WTC11 (cell line): ENCODE measurements around the gene CISTR. TPM values are rescaled to one million over a fixed set of nuclear protein-coding genes. Genes with fewer than 3 reads are reported as not detected.
"Not testable (repeated sequence)": the region's sequence is repeated elsewhere in the genome, so short reads cannot be mapped to it uniquely, and the experiment has no call there.

ENCODE experiments used
- ATAC-seq: fragments of 200-7000 bp; cut with Tn5 transposase; 2 replicates; pipeline ENCODE4 v1.10.0; 2021; ENCODE audit warnings: mild to moderate bottlenecking, moderate library complexity
- CTCF ChIA-PET: fragments of 300-600 bp; sonication (Branson Sonifier 250); formaldehyde crosslinking; loops from one replicate; lab custom pipeline; 2021; ENCODE audit warnings: antibody characterized with exemption; lab: Charles Lee
- POLR2A ChIA-PET: fragments of 350-600 bp; sonication (Branson Sonifier 250); formaldehyde crosslinking; loops from one replicate; lab custom pipeline; 2021; ENCODE audit warnings: antibody characterized with exemption; lab: Charles Lee
- DNase-seq: peaks from one replicate; pipeline ENCODE4 v3.0.0; 2021; ENCODE audit warnings: low spot score
- H3K27ac Mint-ChIP-seq: 2 replicates; pipeline ENCODE4 v1.8.0; 2021; ENCODE audit warnings: mixed read lengths
- H3K27me3 Mint-ChIP-seq: 2 replicates; pipeline ENCODE4 v1.8.0; 2021; ENCODE audit warnings: low read depth, mild to moderate bottlenecking, moderate library complexity, mixed read lengths
- H3K36me3 Mint-ChIP-seq: 2 replicates; pipeline ENCODE4 v1.8.0; 2021; ENCODE audit warnings: mixed read lengths
- H3K4me1 Mint-ChIP-seq: 2 replicates; pipeline ENCODE4 v1.8.0; 2022; ENCODE audit warnings: mixed read lengths
- H3K4me3 Mint-ChIP-seq: 2 replicates; pipeline ENCODE4 v1.8.0; 2021; ENCODE audit warnings: mild to moderate bottlenecking, moderate library complexity, mixed read lengths
- H3K9me3 Mint-ChIP-seq: 2 replicates; pipeline ENCODE4 v1.8.0; 2021; ENCODE audit warnings: mixed read lengths
- CREB1 ChIP-seq: sonication (generic); formaldehyde crosslinking; IDR thresholded peaks from 2 replicates; pipeline ENCODE4 v1.8.0; 2023; ENCODE audit warnings: mild to moderate bottlenecking, missing genetic modification reagents
- E2F1 ChIP-seq: sonication (generic); formaldehyde crosslinking; IDR thresholded peaks from 2 replicates; pipeline ENCODE4 v1.8.0; 2022; ENCODE audit warnings: mild to moderate bottlenecking, missing genetic modification reagents
- E2F4 ChIP-seq: sonication (generic); formaldehyde crosslinking; IDR thresholded peaks from 2 replicates; pipeline ENCODE4 v1.8.1; 2022; ENCODE audit warnings: low read depth, mild to moderate bottlenecking, moderate library complexity, missing genetic modification reagents, borderline replicate concordance
- ESRRA ChIP-seq: sonication (generic); formaldehyde crosslinking; IDR thresholded peaks from 2 replicates; pipeline ENCODE4 v1.8.1; 2022; ENCODE audit warnings: mild to moderate bottlenecking, missing genetic modification reagents, borderline replicate concordance
- JAZF1 ChIP-seq: fragments of 250-450 bp; sonication (Bioruptor Pico); IDR thresholded peaks from 2 replicates; pipeline ENCODE4 v1.9.0; 2021; ENCODE audit warnings: moderate library complexity, mild to moderate bottlenecking, inconsistent platforms
- NFATC4 ChIP-seq: fragments of 250-450 bp; sonication (Bioruptor Pico); IDR thresholded peaks from 2 replicates; pipeline ENCODE4 v1.9.0; 2021; ENCODE audit warnings: mild to moderate bottlenecking
- NFE2L1 ChIP-seq: sonication (generic); formaldehyde crosslinking; IDR thresholded peaks from 2 replicates; pipeline ENCODE4 v1.8.1; 2023; ENCODE audit warnings: missing genetic modification reagents
- OVOL2 ChIP-seq: fragments of 250-450 bp; sonication (Bioruptor Pico); IDR thresholded peaks from 2 replicates; pipeline ENCODE4 v1.9.0; 2021; ENCODE audit warnings: mild to moderate bottlenecking, borderline replicate concordance
- SOX15 ChIP-seq: fragments of 250-450 bp; sonication (Bioruptor Pico); IDR thresholded peaks from 2 replicates; pipeline ENCODE4 v1.9.0; 2021; ENCODE audit warnings: mild to moderate bottlenecking
- TEAD4 ChIP-seq: sonication (generic); formaldehyde crosslinking; IDR thresholded peaks from 2 replicates; pipeline ENCODE4 v1.8.0; 2022; ENCODE audit warnings: mild to moderate bottlenecking, missing genetic modification reagents
- ZMAT4 ChIP-seq: fragments of 250-450 bp; sonication (Bioruptor Pico); IDR thresholded peaks from 2 replicates; pipeline ENCODE4 v1.9.0; 2021; ENCODE audit warnings: mild to moderate bottlenecking
- ZNF121 ChIP-seq: sonication (generic); formaldehyde crosslinking; IDR thresholded peaks from 2 replicates; pipeline ENCODE4 v1.8.0; 2023; ENCODE audit warnings: missing genetic modification reagents
- ZNF138 ChIP-seq: sonication (generic); formaldehyde crosslinking; conservative IDR thresholded peaks from 2 replicates; pipeline ENCODE4 v1.8.1; 2022; ENCODE audit warnings: mild to moderate bottlenecking, moderate library complexity, missing genetic modification reagents
- ZNF232 ChIP-seq: sonication (generic); formaldehyde crosslinking; IDR thresholded peaks from 2 replicates; pipeline ENCODE4 v1.8.0; 2022; ENCODE audit warnings: mild to moderate bottlenecking, missing genetic modification reagents
- ZNF396 ChIP-seq: fragments of 250-450 bp; sonication (Bioruptor Pico); IDR thresholded peaks from 2 replicates; pipeline ENCODE4 v1.8.0; 2021; ENCODE audit warnings: mild to moderate bottlenecking, moderate library complexity, borderline replicate concordance
- ZNF425 ChIP-seq: fragments of 250-450 bp; sonication (Bioruptor Pico); conservative IDR thresholded peaks from 2 replicates; pipeline ENCODE4 v1.9.0; 2021; ENCODE audit warnings: mild to moderate bottlenecking
- ZNF512 ChIP-seq: sonication (generic); formaldehyde crosslinking; IDR thresholded peaks from 2 replicates; pipeline ENCODE4 v1.8.1; 2022; ENCODE audit warnings: missing genetic modification reagents, borderline replicate concordance
- ZNF671 ChIP-seq: fragments of 250-450 bp; sonication (Bioruptor Pico); IDR thresholded peaks from 2 replicates; pipeline ENCODE4 v1.8.0; 2021; ENCODE audit warnings: mild to moderate bottlenecking
- total RNA-seq: library from RNA; stranded (reverse); gene quantifications from 3 replicates; pipeline ENCODE4 v1.2.3, GENCODE V29; 2021
- TF ChIP-seq, protein P1 (sequence below): sonication (generic); formaldehyde crosslinking; IDR thresholded peaks from 2 replicates; pipeline ENCODE4 v1.8.0; 2023; ENCODE audit warnings: missing genetic modification reagents, mild to moderate bottlenecking, borderline replicate concordance

The CISTR gene
- total RNA-seq, 1 experiment from 2014 or later = 0.81 TPM

DNA sequence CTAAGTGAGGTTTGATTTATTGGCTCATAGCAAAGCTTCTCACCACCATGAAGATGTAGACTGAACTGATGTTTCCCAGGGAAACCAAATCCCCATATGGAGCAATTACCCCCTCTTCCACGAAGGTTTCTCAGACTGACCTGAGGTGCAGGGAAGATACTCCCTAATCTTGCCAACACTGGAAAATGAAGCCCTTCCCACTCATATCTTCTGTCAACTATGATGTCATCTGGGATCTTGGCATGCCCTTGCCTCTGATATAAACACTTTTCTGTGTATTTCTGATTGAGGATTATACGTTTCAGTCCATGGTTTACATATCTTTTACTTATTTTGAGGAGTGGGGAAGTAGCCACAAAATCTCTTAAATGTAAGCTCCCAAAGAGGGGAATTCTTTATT is 14.1 kb upstream of the CISTR start:
- Mint-ChIP-seq H3K36me3 (no peaks in the 10 kb centered on the region), H3K27ac (no peak overlapping the region), H3K9me3 (no peaks in the 10 kb centered on the region), H3K4me3 (no peak overlapping the region), H3K4me1 (0 out of 2 replicates have a peak, but pooled peaks cover 2% of the 10 kb centered on the region), H3K27me3 (peaks cover 39% of the 10 kb centered on the region)
- ATAC-seq (no peak), DNase-seq (no peak)
- TF ChIP-seq CREB1 (CRISPR knock-in tag) = no peak
- no peak for TF ChIP-seq ZNF425 (CRISPR knock-in tag)
- TF ChIP-seq OVOL2 (CRISPR knock-in tag) = no peak
- POLR2A ChIA-PET = no interaction called here
- CTCF ChIA-PET = interaction anchor here (1.2 to 2.4 kb wide), 4 partner anchors 9 to 23 kb away, joined by 4 to 14 read pairs (median 4); no protein-coding TSS in a partner anchor

DNA sequence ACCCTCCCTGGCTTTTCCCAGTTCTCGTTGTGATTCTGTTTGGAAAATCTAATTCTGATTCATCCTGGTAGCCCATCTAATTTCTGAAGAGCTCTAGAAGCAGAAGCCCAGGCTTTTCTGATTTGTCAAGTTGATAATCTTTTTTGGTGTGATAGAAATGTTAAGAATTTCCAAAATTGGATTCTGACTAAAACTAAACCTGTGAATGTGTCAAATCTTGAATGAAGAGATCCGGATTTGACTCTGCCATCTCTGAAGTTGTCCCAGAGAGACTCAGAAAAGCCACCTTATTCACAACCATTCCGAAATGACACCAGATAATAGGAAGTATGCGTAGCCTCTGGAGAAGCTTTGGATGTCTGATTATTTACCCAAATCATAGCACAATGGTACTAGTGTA is 12.8 kb upstream of the CISTR start:
- no peaks in the 10 kb centered on the region for H3K9me3 Mint-ChIP-seq
- H3K27ac Mint-ChIP-seq = no peak overlapping the region
- no peaks in the 10 kb centered on the region for H3K36me3 Mint-ChIP-seq
- H3K4me3 Mint-ChIP-seq = no peak overlapping the region
- POLR2A ChIA-PET = no interaction called here
- peaks cover 36% of the 10 kb centered on the region for H3K27me3 Mint-ChIP-seq
- no peak for TF ChIP-seq ZNF671 (CRISPR knock-in tag)
- TF ChIP-seq TEAD4 (CRISPR knock-in tag) = no peak
- no peak for TF ChIP-seq E2F1
- no peak for TF ChIP-seq SOX15 (CRISPR knock-in tag)
- TF ChIP-seq ESRRA (CRISPR knock-in tag) = no peak
- TF ChIP-seq ZNF512 (CRISPR knock-in tag) = no peak
- no peak for TF ChIP-seq ZNF396
- no peak for TF ChIP-seq ZNF138 (CRISPR knock-in tag)
- TF ChIP-seq, all 79 proteins: peak for 0
- DNase-seq (no peak), ATAC-seq (no peak)
- CTCF ChIA-PET = interaction anchor here (1.2 to 2.4 kb wide), 4 partner anchors 7 to 21 kb away, joined by 4 to 14 read pairs (median 4); no protein-coding TSS in a partner anchor
- peaks cover 2% of the 10 kb centered on the region for H3K4me1 Mint-ChIP-seq

- POLR2A ChIA-PET, CTCF ChIA-PET, H3K36me3 Mint-ChIP-seq, H3K4me1 Mint-ChIP-seq, H3K4me3 Mint-ChIP-seq, DNase-seq, H3K9me3 Mint-ChIP-seq, ATAC-seq, H3K27ac Mint-ChIP-seq: not testable (repeated sequence)
- TF ChIP-seq ZNF121 (CRISPR knock-in tag) = 0 out of 2 replicates have a peak, but pooled peaks have one; percentile 26
- peaks cover 32% of the 10 kb centered on the region for H3K27me3 Mint-ChIP-seq
Observed at GRCh38 chr12:53762793-53763192, 11.0 kb upstream of the CISTR start.

- ChIA-PET POLR2A (no interaction called here), CTCF (interaction anchor here (1.1 kb wide), 1 partner anchor 15 kb away, joined by 9 read pairs; no protein-coding TSS in a partner anchor)
- no peak overlapping the region for H3K4me3 Mint-ChIP-seq
- DNase-seq (no peak), ATAC-seq (no peak)
- peaks cover 19% of the 10 kb centered on the region for H3K27me3 Mint-ChIP-seq
- H3K36me3 Mint-ChIP-seq = no peaks in the 10 kb centered on the region
- peaks cover 2% of the 10 kb centered on the region for H3K4me1 Mint-ChIP-seq
- H3K27ac Mint-ChIP-seq = no peak overlapping the region
- H3K9me3 Mint-ChIP-seq = no peaks in the 10 kb centered on the region
- TF ChIP-seq E2F4 (CRISPR knock-in tag) (no peak), ZNF396 (no peak), JAZF1 (CRISPR knock-in tag) (no peak), ZMAT4 (CRISPR knock-in tag) (no peak), ZNF232 (CRISPR knock-in tag) (no peak), ESRRA (CRISPR knock-in tag) (no peak), NFE2L1 (CRISPR knock-in tag) (no peak), NFATC4 (no peak)
- TF ChIP-seq, protein P1, sequence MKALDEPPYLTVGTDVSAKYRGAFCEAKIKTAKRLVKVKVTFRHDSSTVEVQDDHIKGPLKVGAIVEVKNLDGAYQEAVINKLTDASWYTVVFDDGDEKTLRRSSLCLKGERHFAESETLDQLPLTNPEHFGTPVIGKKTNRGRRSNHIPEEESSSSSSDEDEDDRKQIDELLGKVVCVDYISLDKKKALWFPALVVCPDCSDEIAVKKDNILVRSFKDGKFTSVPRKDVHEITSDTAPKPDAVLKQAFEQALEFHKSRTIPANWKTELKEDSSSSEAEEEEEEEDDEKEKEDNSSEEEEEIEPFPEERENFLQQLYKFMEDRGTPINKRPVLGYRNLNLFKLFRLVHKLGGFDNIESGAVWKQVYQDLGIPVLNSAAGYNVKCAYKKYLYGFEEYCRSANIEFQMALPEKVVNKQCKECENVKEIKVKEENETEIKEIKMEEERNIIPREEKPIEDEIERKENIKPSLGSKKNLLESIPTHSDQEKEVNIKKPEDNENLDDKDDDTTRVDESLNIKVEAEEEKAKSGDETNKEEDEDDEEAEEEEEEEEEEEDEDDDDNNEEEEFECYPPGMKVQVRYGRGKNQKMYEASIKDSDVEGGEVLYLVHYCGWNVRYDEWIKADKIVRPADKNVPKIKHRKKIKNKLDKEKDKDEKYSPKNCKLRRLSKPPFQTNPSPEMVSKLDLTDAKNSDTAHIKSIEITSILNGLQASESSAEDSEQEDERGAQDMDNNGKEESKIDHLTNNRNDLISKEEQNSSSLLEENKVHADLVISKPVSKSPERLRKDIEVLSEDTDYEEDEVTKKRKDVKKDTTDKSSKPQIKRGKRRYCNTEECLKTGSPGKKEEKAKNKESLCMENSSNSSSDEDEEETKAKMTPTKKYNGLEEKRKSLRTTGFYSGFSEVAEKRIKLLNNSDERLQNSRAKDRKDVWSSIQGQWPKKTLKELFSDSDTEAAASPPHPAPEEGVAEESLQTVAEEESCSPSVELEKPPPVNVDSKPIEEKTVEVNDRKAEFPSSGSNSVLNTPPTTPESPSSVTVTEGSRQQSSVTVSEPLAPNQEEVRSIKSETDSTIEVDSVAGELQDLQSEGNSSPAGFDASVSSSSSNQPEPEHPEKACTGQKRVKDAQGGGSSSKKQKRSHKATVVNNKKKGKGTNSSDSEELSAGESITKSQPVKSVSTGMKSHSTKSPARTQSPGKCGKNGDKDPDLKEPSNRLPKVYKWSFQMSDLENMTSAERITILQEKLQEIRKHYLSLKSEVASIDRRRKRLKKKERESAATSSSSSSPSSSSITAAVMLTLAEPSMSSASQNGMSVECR (CRISPR knock-in tag) = no peak
Observed at GRCh38 chr12:53761306-53761705, 9.5 kb upstream of the CISTR start.
